Nephron (organoid): ENCODE results near the gene TOP3B.

Experiments used
- H3K27ac Mint-ChIP-seq, 3 experiments: 2 replicates each; pipeline ENCODE4 v1.8.0; 2020; ENCODE audit warnings: mixed read lengths in 3 of 3, mild to moderate bottlenecking in 2 of 3, moderate library complexity in 1 of 3
- H3K27me3 Mint-ChIP-seq: 2 replicates; pipeline ENCODE4 v1.8.0; 2021; ENCODE audit warnings: low read depth, mild to moderate bottlenecking, moderate library complexity, mixed read lengths
- H3K36me3 Mint-ChIP-seq: 2 replicates; pipeline ENCODE4 v1.8.0; 2020; ENCODE audit warnings: low read depth, mixed read lengths
- H3K4me1 Mint-ChIP-seq: 2 replicates; pipeline ENCODE4 v1.8.0; 2020; ENCODE audit warnings: mixed read lengths
- H3K4me3 Mint-ChIP-seq, 3 experiments: 2 replicates each; pipeline ENCODE4 v1.8.0; 2020; ENCODE audit warnings: mild to moderate bottlenecking in 3 of 3, mixed read lengths in 3 of 3, moderate library complexity in 2 of 3
- H3K9me3 Mint-ChIP-seq: 2 replicates; pipeline ENCODE4 v1.8.0; 2020; ENCODE audit warnings: mixed read lengths
- TF ChIP-seq, protein P1 (sequence below), 3 experiments: fragments of 200-600 bp; sonication (generic); IDR thresholded peaks; one replicate each; pipeline ENCODE4 v1.5.0; 2021; ENCODE audit warnings: antibody characterized with exemption in 3 of 3; ENCODE audit not compliant: unreplicated experiment in 3 of 3

Gene TOP3B

DNA sequence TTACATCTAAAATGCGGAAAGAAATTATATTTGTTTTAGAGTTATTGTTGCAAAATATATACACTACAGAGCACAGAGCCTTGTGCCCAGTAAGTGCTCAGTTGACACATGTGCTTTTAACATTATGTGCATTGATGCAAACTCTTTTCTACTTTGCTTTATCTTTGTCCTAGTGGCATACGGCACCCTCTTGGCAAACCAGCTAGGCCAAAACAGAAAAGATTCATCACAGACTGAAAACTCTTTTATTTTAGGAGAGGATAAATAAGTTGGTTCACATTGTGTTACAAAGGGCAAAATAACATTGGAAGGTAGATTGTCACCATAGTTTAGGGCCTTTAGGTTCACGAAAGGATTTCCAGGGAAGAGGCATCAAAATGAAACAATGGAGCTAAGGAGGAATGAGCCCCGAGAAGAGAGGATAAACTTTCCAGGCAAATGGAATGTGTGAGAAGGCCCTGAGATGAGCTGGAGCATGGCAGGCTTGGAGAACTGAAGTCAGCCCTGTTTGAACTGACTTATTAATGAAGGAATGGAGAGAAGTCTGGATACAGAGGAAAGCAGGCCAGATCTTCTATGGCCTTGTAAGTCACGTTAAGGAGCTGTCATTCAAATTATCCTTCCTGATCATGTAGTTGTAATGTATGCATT is 23.5 kb upstream of the TOP3B start:
- H3K36me3 Mint-ChIP-seq, result no peaks in the 10 kb centered on the region
- H3K27me3 Mint-ChIP-seq, result peaks cover 40% of the 10 kb centered on the region

DNA sequence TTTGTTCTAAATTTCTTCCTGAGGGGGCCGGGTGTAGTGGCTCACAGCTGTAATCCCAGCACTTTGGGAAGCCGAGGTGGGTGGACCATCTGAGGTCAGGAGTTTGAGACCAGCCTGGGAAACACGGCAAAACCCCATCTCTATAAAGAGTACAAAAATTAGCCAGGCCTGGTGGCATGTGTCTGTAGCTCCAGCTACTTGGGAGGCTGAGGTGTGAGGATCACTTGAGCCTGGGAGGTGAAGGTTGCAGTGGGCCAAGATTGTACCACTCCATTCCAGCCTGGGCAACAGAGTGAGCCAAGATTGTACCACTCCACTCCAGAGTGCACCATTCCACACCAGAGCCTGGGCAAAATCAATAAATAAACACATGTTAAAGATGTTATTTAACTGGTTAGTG is 20.6 kb upstream of the TOP3B start:
- TF ChIP-seq, protein P1, sequence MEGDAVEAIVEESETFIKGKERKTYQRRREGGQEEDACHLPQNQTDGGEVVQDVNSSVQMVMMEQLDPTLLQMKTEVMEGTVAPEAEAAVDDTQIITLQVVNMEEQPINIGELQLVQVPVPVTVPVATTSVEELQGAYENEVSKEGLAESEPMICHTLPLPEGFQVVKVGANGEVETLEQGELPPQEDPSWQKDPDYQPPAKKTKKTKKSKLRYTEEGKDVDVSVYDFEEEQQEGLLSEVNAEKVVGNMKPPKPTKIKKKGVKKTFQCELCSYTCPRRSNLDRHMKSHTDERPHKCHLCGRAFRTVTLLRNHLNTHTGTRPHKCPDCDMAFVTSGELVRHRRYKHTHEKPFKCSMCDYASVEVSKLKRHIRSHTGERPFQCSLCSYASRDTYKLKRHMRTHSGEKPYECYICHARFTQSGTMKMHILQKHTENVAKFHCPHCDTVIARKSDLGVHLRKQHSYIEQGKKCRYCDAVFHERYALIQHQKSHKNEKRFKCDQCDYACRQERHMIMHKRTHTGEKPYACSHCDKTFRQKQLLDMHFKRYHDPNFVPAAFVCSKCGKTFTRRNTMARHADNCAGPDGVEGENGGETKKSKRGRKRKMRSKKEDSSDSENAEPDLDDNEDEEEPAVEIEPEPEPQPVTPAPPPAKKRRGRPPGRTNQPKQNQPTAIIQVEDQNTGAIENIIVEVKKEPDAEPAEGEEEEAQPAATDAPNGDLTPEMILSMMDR (IDR thresholded peaks at IDR 0.05; ENCODE audit: unreplicated experiment in 3 of 3), result no peak
- H3K36me3 Mint-ChIP-seq, result no peaks in the 10 kb centered on the region
- no peak overlapping the region for H3K4me3 Mint-ChIP-seq
- H3K4me1 Mint-ChIP-seq, result no peaks in the 10 kb centered on the region
- H3K27me3 Mint-ChIP-seq, result peaks cover 42% of the 10 kb centered on the region
- no peak overlapping the region for H3K27ac Mint-ChIP-seq
- H3K9me3 Mint-ChIP-seq, result no peaks in the 10 kb centered on the region

More for the DNA sequence above, 23.5 kb upstream of the TOP3B start:
- H3K4me1 Mint-ChIP-seq, result no peaks in the 10 kb centered on the region
- H3K4me3 Mint-ChIP-seq, result no peak overlapping the region
- no peaks in the 10 kb centered on the region for H3K9me3 Mint-ChIP-seq
- H3K27ac Mint-ChIP-seq, result no peak overlapping the region
- TF ChIP-seq, protein P1 (IDR thresholded peaks at IDR 0.05; ENCODE audit: unreplicated experiment in 3 of 3), result no peak

DNA sequence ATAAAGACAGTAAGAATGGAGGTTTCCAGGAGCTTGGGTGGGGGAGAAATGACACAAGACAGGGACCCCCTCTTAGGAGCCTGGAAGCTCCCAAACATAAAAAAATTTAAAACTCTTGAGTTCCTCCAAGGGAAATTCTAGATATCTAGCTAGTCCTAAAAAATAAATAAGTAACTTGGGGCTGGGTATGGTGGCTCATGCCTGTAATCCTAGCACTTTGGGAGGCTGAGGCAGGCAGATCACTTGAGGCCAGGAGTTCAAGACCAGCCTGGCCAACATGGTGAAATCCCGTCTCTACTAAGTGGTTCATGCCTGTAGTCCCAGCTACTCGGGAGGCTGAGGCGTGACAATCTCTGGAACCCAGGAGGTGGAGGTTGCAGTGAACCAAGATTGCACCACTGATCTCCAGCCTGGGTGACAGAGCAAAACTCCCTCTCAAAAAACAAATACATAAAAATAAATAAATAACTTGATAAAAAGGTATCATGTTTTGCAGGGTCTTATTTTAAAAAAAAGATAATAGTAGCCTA is 20.0 kb upstream of the TOP3B start:
- TF ChIP-seq, protein P1 (IDR thresholded peaks at IDR 0.05; ENCODE audit: unreplicated experiment in 3 of 3), result no peak
- H3K4me3 Mint-ChIP-seq, result no peak overlapping the region

DNA sequence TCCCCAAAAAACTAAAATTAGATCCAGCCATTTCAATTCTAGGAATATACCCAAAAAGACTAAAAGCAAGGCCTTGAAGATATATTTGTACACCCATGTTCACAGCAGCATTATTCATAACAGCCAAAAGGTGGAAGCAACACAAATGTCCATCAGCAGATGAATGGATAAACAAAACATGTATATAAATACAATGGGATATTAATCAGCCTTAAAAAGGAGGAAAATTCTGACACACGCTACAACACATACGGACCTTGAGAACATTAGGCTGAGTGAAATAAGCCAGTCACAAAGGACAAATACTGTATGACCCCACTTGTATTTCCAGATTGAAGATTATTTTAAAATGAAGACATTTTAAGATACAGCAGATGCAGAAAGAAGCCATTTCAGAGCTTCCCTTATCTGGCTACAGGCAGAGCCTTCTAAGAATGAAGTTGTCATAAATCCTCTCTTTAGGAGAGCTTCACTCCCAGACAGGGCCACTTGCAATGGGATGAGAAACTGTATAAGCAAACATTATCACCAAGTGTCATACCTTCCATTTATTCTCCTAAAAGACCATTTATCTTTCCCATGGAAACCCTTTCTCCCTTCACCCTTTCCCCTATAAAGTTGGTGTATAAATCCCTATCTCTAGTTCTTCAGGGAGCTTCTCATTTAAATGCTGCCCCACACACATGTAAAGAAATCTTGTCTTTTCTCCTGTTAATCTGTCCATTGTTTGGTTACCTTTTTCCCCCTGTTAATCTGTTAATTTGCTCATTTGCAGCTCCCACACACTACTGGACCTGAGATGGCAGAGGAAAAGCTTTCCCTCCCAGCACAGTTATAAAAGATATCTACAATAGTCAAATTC is 19.3 kb upstream of the TOP3B start:
- Mint-ChIP-seq H3K9me3 (no peaks in the 10 kb centered on the region), H3K4me3 (no peak overlapping the region), H3K27ac (no peak overlapping the region), H3K27me3 (peaks cover 43% of the 10 kb centered on the region), H3K4me1 (no peaks in the 10 kb centered on the region), H3K36me3 (no peaks in the 10 kb centered on the region)
- TF ChIP-seq, protein P1 (IDR thresholded peaks at IDR 0.05; ENCODE audit: unreplicated experiment in 3 of 3), result no peak

More for the DNA sequence above, 20.0 kb upstream of the TOP3B start:
- Mint-ChIP-seq H3K9me3 (no peaks in the 10 kb centered on the region), H3K27ac (no peak overlapping the region), H3K27me3 (peaks cover 45% of the 10 kb centered on the region), H3K4me1 (no peaks in the 10 kb centered on the region), H3K36me3 (no peaks in the 10 kb centered on the region)

DNA sequence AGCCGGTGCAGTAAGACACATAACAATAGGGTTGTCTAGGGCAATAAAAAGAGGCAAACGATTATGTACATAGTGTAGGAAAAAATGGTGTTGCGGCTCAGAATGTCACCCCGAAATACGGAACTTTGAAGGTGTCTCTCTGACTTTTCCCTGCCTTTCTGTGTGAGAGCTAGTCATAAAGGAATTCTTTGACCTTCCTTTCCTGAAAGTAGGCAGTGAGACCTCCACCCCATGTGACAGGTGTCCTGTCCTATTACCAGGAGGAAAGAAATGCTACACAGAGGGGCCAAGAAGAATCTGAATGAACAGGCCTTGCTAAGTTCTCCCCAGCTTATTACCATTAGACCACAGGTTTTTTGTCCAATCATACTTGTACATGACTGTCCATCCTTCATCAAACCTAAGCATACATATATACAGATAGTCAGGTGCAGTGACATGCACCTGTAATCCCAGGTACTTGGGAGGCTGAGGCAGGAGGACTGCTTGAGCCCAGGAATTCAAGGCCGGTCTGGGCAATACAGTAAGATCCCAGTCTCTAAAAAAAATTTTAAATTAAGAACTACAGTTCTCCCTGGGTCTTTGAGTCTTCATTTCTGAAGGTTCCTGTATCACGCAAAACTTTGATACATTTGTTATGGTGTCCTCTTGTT is 16.1 kb upstream of the TOP3B start:
- no peak overlapping the region for H3K27ac Mint-ChIP-seq
- no peaks in the 10 kb centered on the region for H3K9me3 Mint-ChIP-seq
- peaks cover 60% of the 10 kb centered on the region for H3K27me3 Mint-ChIP-seq
- H3K36me3 Mint-ChIP-seq, result no peaks in the 10 kb centered on the region
- H3K4me3 Mint-ChIP-seq, result no peak overlapping the region
- TF ChIP-seq, protein P1 (IDR thresholded peaks at IDR 0.05; ENCODE audit: unreplicated experiment in 3 of 3), result no peak
- no peaks in the 10 kb centered on the region for H3K4me1 Mint-ChIP-seq
